Measurements from ENCODE around the gene IRAG1. TPM values are rescaled to one million over a fixed set of nuclear protein-coding genes. Genes with fewer than 3 reads are reported as not detected.

Gene IRAG1
- total RNA-seq, 1 donor from 2014 or later: 0.26 TPM

- no peak overlapping the region for H3K4me3 ChIP-seq (ENCODE audit: low read depth, low read length)
- no peak for DNase-seq (ENCODE audit: low read depth)
- H3K36me3 ChIP-seq (ENCODE audit: control insufficient read depth, insufficient read depth, low read length): no peaks in the 10 kb centered on the region
- H3K27me3 ChIP-seq (ENCODE audit: control insufficient read depth, insufficient read depth, low read length): no peaks in the 10 kb centered on the region
- TF ChIP-seq CTCF (IDR thresholded peaks at IDR 0.05; ENCODE audit: insufficient read depth, low read length, severe bottlenecking): no peak
- FAIRE-seq: no peak
Observed at GRCh38 chr11:10697323-10697620, 3.7 kb upstream of the IRAG1 start.

- Histone ChIP-seq H3K27me3 (ENCODE audit: control insufficient read depth, insufficient read depth, low read length) (no peaks in the 10 kb centered on the region), H3K36me3 (ENCODE audit: control insufficient read depth, insufficient read depth, low read length) (no peaks in the 10 kb centered on the region), H3K4me3 (ENCODE audit: low read depth, low read length) (no peak overlapping the region)
- no peak for DNase-seq (ENCODE audit: low read depth)
- no peak for FAIRE-seq
- no peak for TF ChIP-seq CTCF (IDR thresholded peaks at IDR 0.05; ENCODE audit: insufficient read depth, low read length, severe bottlenecking)
Observed at GRCh38 chr11:10696468-10697322, 3.1 kb upstream of the IRAG1 start.

- H3K36me3 ChIP-seq (ENCODE audit: control insufficient read depth, insufficient read depth, low read length): no peaks in the 10 kb centered on the region
- no peak overlapping the region for H3K4me3 ChIP-seq (ENCODE audit: low read depth, low read length)
- TF ChIP-seq CTCF (IDR thresholded peaks at IDR 0.05; ENCODE audit: insufficient read depth, low read length, severe bottlenecking): no peak
- DNase-seq (ENCODE audit: low read depth): no peak
- H3K27me3 ChIP-seq (ENCODE audit: control insufficient read depth, insufficient read depth, low read length): no peaks in the 10 kb centered on the region
- no peak for FAIRE-seq
Observed at GRCh38 chr11:10695833-10696232, 2.3 kb upstream of the IRAG1 start.

- DNase-seq (ENCODE audit: low read depth) (no peak), FAIRE-seq (no peak)
- H3K27me3 ChIP-seq (ENCODE audit: control insufficient read depth, insufficient read depth, low read length): no peaks in the 10 kb centered on the region
- TF ChIP-seq CTCF (IDR thresholded peaks at IDR 0.05; ENCODE audit: insufficient read depth, low read length, severe bottlenecking): no peak
- no peaks in the 10 kb centered on the region for H3K36me3 ChIP-seq (ENCODE audit: control insufficient read depth, insufficient read depth, low read length)
- no peak overlapping the region for H3K4me3 ChIP-seq (ENCODE audit: low read depth, low read length)
Observed at GRCh38 chr11:10694486-10695239, 1.1 kb upstream of the IRAG1 start.

GRCh38 chr11:10692531-10693115, 932 bp downstream of the IRAG1 start:
- no peaks in the 10 kb centered on the region for H3K27me3 ChIP-seq (ENCODE audit: control insufficient read depth, insufficient read depth, low read length)
- no peak for TF ChIP-seq CTCF (IDR thresholded peaks at IDR 0.05; ENCODE audit: insufficient read depth, low read length, severe bottlenecking)
- no peak overlapping the region for H3K4me3 ChIP-seq (ENCODE audit: low read depth, low read length)
- DNase-seq (ENCODE audit: low read depth): no peak
- no peaks in the 10 kb centered on the region for H3K36me3 ChIP-seq (ENCODE audit: control insufficient read depth, insufficient read depth, low read length)
- FAIRE-seq: no peak
